Left lung (tissue), 10 donors: ENCODE results near the gene CDH22. TPM values are rescaled to one million over a fixed set of nuclear protein-coding genes. Genes with fewer than 3 reads are reported as not detected.

Experiments
- ATAC-seq: fragments of 200-7000 bp; cut with Tn5 transposase; one replicate; pipeline ENCODE4 v1.9.1; 2020; ENCODE audit warnings: moderate library complexity
- DNase-seq, 4 donors: peaks; one replicate each; pipeline ENCODE4 v3.0.0-alpha.2; 2013 to 2020
- H3K27ac ChIP-seq, 2 donors: fragments of 200-600 bp; sonication (generic) in 1 of 2; one replicate each; pipeline versions ENCODE4 v1.5.0 to v1.8.0; 2020 to 2021
- H3K27me3 ChIP-seq, 2 donors: fragments of 200-600 bp; sonication (generic) in 1 of 2; one replicate each; pipeline versions ENCODE4 v1.5.0 to v1.8.0; 2020 to 2021
- H3K36me3 ChIP-seq, 2 donors: fragments of 200-600 bp; sonication (generic) in 1 of 2; one replicate each; pipeline versions ENCODE4 v1.5.0 to v1.8.0; 2020 to 2021
- H3K4me1 ChIP-seq, 2 donors: fragments of 200-600 bp; one replicate each; pipeline ENCODE4 v1.8.0; 2021
- H3K4me3 ChIP-seq, 2 donors: fragments of 200-600 bp; sonication (generic) in 1 of 2; one replicate each; pipeline versions ENCODE4 v1.5.0 to v1.8.0; 2020 to 2021; ENCODE audit warnings: mild to moderate bottlenecking in 1 of 2
- H3K9me3 ChIP-seq, 2 donors: fragments of 200-600 bp; sonication (generic) in 1 of 2; one replicate each; pipeline versions ENCODE4 v1.5.0 to v1.8.0; 2020 to 2021
- intact Hi-C, 2 donors: fragments of 100-400 bp; cut with DNase I; formaldehyde crosslinking; loops; one replicate each; pipeline versions ENCODE4 v1.11.2 to v1.14.2; 2022
- polyA plus RNA-seq, 6 donors: library from polyadenylated mRNA; unstranded; fragments of 120-200 nt; gene quantifications; one replicate each; pipeline ENCODE4 v1.2.1, GENCODE V29; 2013; ENCODE audit not compliant: insufficient read length in 6 of 6
- total RNA-seq, 2 donors: library from RNA; stranded (reverse); fragmentation: NEBNext Ultra II Directional; extraction: Animal tissue kit (Norgen Biotek cat#: 25700); gene quantifications; one replicate each; pipeline ENCODE4 v1.2.1, GENCODE V29; 2021
- TF ChIP-seq, protein P1 (sequence below), 2 donors: fragments of 200-600 bp; sonication (generic) in 1 of 2; IDR thresholded peaks; one replicate each; pipeline versions ENCODE4 v1.5.0 to v1.8.0; 2021; ENCODE audit warnings: antibody characterized with exemption in 2 of 2
- donor health status: DM: no; HTN: yes; CAD: no.
- donor health status: DM: no; HTN: no; CAD: no.

CDH22 gene
- total and polyA plus RNA-seq, 8 donors, result 0.06 to 0.26 (median 0.08) TPM; not detected in 2

DNA sequence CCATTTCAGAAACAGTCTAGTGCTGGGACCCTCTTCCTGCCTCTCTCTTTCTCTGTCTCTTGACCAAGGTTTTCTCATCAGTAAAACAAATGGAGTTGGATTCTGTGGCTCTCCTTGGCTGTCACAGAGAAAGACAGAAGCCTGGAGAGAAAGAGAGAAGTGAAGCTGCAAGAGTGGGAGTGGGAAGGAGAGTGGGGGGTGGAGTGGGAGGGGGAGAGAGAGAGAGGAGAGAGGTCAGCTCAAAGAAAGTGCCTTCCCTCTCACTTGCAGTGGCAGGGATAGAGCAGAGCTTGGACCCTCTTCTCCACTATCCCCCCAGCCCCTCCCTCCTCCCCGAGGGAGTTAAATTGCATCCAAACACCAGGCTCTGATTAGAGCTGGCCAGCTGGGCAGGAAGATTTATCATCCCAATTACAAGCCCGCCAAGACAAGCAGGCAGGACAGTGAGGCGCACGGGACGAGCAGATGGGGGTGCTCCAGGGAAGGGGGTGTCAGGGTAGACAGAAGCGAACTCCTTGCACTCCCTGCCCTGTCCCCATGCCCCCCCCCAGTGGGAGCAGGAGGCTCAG, 115.8 kb downstream of the CDH22 start:
- TF ChIP-seq, protein P1, sequence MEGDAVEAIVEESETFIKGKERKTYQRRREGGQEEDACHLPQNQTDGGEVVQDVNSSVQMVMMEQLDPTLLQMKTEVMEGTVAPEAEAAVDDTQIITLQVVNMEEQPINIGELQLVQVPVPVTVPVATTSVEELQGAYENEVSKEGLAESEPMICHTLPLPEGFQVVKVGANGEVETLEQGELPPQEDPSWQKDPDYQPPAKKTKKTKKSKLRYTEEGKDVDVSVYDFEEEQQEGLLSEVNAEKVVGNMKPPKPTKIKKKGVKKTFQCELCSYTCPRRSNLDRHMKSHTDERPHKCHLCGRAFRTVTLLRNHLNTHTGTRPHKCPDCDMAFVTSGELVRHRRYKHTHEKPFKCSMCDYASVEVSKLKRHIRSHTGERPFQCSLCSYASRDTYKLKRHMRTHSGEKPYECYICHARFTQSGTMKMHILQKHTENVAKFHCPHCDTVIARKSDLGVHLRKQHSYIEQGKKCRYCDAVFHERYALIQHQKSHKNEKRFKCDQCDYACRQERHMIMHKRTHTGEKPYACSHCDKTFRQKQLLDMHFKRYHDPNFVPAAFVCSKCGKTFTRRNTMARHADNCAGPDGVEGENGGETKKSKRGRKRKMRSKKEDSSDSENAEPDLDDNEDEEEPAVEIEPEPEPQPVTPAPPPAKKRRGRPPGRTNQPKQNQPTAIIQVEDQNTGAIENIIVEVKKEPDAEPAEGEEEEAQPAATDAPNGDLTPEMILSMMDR (IDR thresholded peaks at IDR 0.05), result no peak
- no peak for DNase-seq
- Histone ChIP-seq H3K4me3 (no peak overlapping the region), H3K9me3 (no peaks in the 10 kb centered on the region), H3K27ac (no peak overlapping the region), H3K36me3 (no peaks in the 10 kb centered on the region), H3K4me1 (no peaks in the 10 kb centered on the region), H3K27me3 (peaks cover 5 to 91% of the 10 kb centered on the region in 2 donors)
- no peak for ATAC-seq
- intact Hi-C loops, result no loop called here

DNA sequence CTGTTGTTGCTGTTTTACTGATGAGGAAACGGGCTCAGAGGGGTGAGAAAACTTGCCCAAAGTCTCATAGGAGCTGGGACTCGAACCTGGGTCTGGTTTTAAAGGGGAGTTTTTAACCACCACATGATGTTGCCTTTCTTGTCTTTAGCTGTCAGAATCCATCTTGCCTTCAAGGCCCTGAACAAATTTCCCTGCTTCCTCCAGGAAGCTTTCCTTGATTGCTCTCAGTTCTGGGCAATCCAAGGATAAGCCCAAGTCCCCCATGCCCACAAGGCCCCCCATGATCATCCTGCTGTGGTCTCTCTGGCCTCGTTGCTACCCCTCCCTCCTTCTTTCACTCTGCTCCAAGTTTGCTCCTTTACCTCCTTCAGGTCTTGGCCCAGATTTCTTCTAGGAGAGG, 116.7 kb downstream of the CDH22 start:
- TF ChIP-seq, protein P1 (IDR thresholded peaks at IDR 0.05), result no peak
- H3K27ac ChIP-seq, result no peak overlapping the region
- H3K4me3 ChIP-seq, result no peak overlapping the region
- H3K36me3 ChIP-seq, result no peaks in the 10 kb centered on the region
- no peaks in the 10 kb centered on the region for H3K4me1 ChIP-seq
- DNase-seq (no peak), ATAC-seq (no peak)
- intact Hi-C loops, result no loop called here
- H3K27me3 ChIP-seq, result peaks cover 3 to 87% of the 10 kb centered on the region in 2 donors
- no peaks in the 10 kb centered on the region for H3K9me3 ChIP-seq

DNA sequence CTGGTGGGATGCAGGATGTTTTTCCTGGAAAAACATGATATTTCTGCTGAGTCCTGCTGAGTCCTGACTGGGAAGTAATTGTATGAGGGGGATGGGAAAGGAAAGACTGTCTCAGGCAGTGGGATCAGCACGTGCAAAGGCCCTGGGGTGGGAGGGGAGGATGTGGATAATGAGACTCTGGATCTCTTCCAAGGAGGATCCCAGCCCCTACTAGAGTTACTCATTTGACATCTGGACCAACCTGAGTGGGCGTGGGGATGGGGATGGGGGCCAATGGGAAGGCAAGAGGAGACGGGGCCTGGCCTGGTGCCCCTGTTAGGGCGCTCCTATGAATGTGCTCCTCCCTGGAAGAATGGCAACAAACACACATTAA, 117.1 kb downstream of the CDH22 start:
- Histone ChIP-seq H3K4me3 (no peak overlapping the region), H3K27ac (no peak overlapping the region), H3K36me3 (no peaks in the 10 kb centered on the region), H3K9me3 (no peaks in the 10 kb centered on the region), H3K4me1 (no peaks in the 10 kb centered on the region), H3K27me3 (peaks cover 0 to 87% of the 10 kb centered on the region in 2 donors)
- TF ChIP-seq, protein P1 (IDR thresholded peaks at IDR 0.05), result no peak
- intact Hi-C loops, result no loop called here
- no peak for ATAC-seq
- no peak for DNase-seq

DNA sequence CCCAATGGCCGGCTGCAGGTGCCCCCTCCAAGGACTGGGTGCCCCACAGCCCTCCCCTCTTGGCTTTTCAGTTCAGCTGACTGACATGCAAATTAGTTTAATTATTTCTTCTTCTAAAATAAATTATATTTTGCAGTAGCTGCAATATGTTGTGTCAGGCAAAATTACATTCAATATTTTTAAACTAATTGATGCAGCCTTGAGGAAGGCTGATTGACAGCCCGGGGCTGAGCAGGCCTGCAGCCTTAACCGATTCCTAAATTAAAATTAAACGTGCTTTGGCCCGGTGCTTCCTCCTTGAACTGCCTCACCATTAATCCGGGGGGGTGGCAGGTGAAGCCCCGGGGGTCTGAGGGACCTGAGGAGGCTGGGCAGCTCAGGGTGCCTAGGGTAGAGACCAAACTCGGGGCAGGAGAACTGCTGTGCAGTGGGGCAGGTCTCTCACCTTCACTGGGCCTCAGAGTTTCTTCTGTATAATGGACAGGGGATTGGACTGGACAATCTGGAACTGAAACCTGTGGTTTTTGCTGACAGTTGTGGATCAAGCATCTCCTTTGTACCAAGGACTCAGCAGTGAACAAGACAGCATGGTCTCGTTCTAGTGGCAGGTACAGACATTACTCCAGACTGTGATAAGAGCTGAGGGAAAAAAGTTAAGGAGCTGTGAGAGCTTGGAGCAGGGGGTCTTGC, 117.7 kb downstream of the CDH22 start:
- no peak for DNase-seq
- H3K4me1 ChIP-seq, result no peaks in the 10 kb centered on the region
- TF ChIP-seq, protein P1 (IDR thresholded peaks at IDR 0.05), result no peak
- H3K27ac ChIP-seq, result no peak overlapping the region
- H3K4me3 ChIP-seq, result no peak overlapping the region
- intact Hi-C loops, result no loop called here
- H3K9me3 ChIP-seq, result no peaks in the 10 kb centered on the region
- H3K36me3 ChIP-seq, result no peaks in the 10 kb centered on the region
- H3K27me3 ChIP-seq, result peaks cover 0 to 84% of the 10 kb centered on the region in 2 donors
- no peak for ATAC-seq

DNA sequence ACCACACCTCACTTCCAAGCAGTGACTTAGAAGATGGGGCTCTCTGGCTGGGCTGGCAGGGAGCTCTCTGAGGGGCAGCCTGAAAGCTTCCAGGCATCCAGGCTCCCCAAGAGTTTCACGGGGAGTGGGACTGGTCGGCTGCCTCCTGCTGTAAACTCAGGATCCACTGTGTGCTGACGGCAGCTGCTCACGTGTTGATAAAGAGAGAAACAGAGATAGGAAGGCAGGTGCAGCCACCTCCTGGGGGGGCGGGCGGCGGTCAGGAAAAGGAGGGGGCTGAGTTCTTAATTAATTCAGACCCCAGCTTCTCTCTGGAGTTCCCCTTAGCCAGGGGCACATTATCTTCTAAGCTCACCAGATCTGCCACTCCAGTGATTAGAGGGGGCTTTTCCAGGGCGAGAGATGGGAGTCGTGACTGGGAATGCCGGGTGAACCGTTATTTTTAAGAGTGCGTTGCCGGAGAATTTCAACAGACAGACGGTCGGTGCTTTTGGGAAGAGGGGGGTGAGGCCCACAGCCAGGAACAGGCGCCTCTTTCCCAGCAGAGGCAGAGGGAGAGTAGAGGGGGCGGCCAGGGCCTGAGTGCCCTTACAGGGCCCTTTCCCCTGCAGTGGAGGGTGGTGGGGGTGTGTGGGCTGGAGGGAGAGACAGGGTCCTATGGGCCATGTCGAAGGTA, 119.3 kb downstream of the CDH22 start:
- intact Hi-C loops, result no loop called here
- Histone ChIP-seq H3K4me3 (no peak overlapping the region), H3K36me3 (no peaks in the 10 kb centered on the region), H3K9me3 (no peaks in the 10 kb centered on the region), H3K27me3 (peaks cover 0 to 67% of the 10 kb centered on the region in 2 donors), H3K4me1 (no peaks in the 10 kb centered on the region), H3K27ac (no peak overlapping the region)
- TF ChIP-seq, protein P1 (IDR thresholded peaks at IDR 0.05), result no peak
- ATAC-seq, result no peak
- DNase-seq, result no peak
